HepG2 (cell line): Measurements from ENCODE around the gene RARA. TPM values are rescaled to one million over a fixed set of nuclear protein-coding genes. Genes with fewer than 3 reads are reported as not detected.

Experiments used
- ATAC-seq: fragments of 200-7000 bp; cut with Tn5 transposase; 3 replicates; pipeline ENCODE4 v1.9.1; 2020; ENCODE audit warnings: mild to moderate bottlenecking, moderate library complexity
- BruUV-seq: library from RNA; stranded (reverse); fragments of 400-500 nt; replicated peaks from 2 replicates; lab custom pipeline; 2021; lab: Mats Ljungman, UMichigan
- CTCF ChIA-PET: fragments of 300-600 bp; formaldehyde crosslinking; extraction: SDS; loops from one replicate; lab custom pipeline; 2021; ENCODE audit warnings: low total read pairs, inconsistent platforms, low intra/inter-chr PET ratio; lab: Yijun Ruan, JAX
- POLR2A ChIA-PET: fragments of 350-600 bp; sonication (Branson Sonifier 250); formaldehyde crosslinking; loops from one replicate; lab custom pipeline; 2020; ENCODE audit warnings: antibody characterized with exemption, inconsistent platforms; lab: Yijun Ruan, JAX
- DNase-seq: peaks from one replicate; pipeline ENCODE4 v3.0.0-alpha.2; 2015; ENCODE audit warnings: low spot score
- FAIRE-seq: peaks from 3 replicates; lab custom pipeline; 2011; peaks lifted over from hg19 to GRCh38; lab: Jason Lieb, UNC
- H2AFZ ChIP-seq: one replicate; pipeline ENCODE4 v1.6.1; 2011; ENCODE audit warnings: low read length, inconsistent platforms
- H3K27ac ChIP-seq: fragments of 300-600 bp; 3 replicates; pipeline ENCODE4 v1.8.0; 2011; ENCODE audit warnings: mixed run types, mild to moderate bottlenecking, mixed read lengths, low read length, inconsistent platforms; ENCODE audit not compliant: insufficient read depth; ENCODE audit errors: extremely low read length
- H3K27me3 ChIP-seq, 2 experiments: fragments of 200-600 bp in 1 of 2; 2 replicates in 1 of 2; 3 replicates in 1 of 2; pipeline versions ENCODE4 v1.6.0 to v1.8.0; 2011; ENCODE audit warnings: low read length in 2 of 2, mild to moderate bottlenecking in 2 of 2, moderate library complexity in 2 of 2, inconsistent platforms in 1 of 2; ENCODE audit not compliant: insufficient read depth in 2 of 2, control insufficient read depth in 1 of 2
- H3K36me3 ChIP-seq, 2 experiments: fragments of 200-600 bp in 1 of 2; replicated peaks in 1 of 2; 2 replicates in 1 of 2; 3 replicates in 1 of 2; pipeline versions ENCODE4 v1.5.1 to v1.8.0; 2011; ENCODE audit warnings: low read length in 2 of 2, inconsistent platforms in 1 of 2; ENCODE audit not compliant: insufficient read depth in 2 of 2, control insufficient read depth in 1 of 2
- H3K4me1 ChIP-seq: 2 replicates; pipeline ENCODE4 v1.5.1; 2012; ENCODE audit warnings: low read length, inconsistent platforms; ENCODE audit not compliant: insufficient read depth
- H3K4me2 ChIP-seq: 2 replicates; pipeline ENCODE4 v1.6.0; 2011; ENCODE audit warnings: low read depth, low read length, inconsistent platforms
- H3K4me3 ChIP-seq, 3 experiments: fragments of 200-600 bp in 1 of 3; sonication (generic), shearing (Covaris generic) in 1 of 3; replicated peaks in 1 of 3; 2 replicates each; pipeline ENCODE4 v1.5.1; 2011 to 2016; ENCODE audit warnings: low read length in 3 of 3, inconsistent platforms in 2 of 3, low read depth in 2 of 3, mild to moderate bottlenecking in 2 of 3, control low read depth in 1 of 3, mixed read lengths in 1 of 3; ENCODE audit not compliant: insufficient read depth in 1 of 3
- H3K79me2 ChIP-seq: one replicate; pipeline ENCODE4 v1.6.1; 2011; ENCODE audit warnings: low read length, inconsistent platforms; ENCODE audit not compliant: insufficient read depth
- H3K9ac ChIP-seq: 2 replicates; pipeline ENCODE4 v1.6.0; 2011; ENCODE audit warnings: mild to moderate bottlenecking, low read depth, low read length, inconsistent platforms; ENCODE audit not compliant: insufficient read depth
- H3K9me3 ChIP-seq: 2 replicates; pipeline ENCODE4 v1.5.1; 2012; ENCODE audit warnings: mild to moderate bottlenecking, low read length
- H4K20me1 ChIP-seq: 2 replicates; pipeline ENCODE4 v1.6.0; 2011; ENCODE audit warnings: inconsistent platforms, mild to moderate bottlenecking, low read length, moderate library complexity; ENCODE audit not compliant: insufficient read depth
- BCLAF1 ChIP-seq: fragments of 450-650 bp; IDR thresholded peaks from 2 replicates; pipeline ENCODE4 v1.6.1; 2017; ENCODE audit warnings: mild to moderate bottlenecking
- BORCS8-MEF2B ChIP-seq: sonication (generic); formaldehyde crosslinking; IDR thresholded peaks from 2 replicates; pipeline ENCODE4 v1.8.0; 2022; ENCODE audit warnings: mild to moderate bottlenecking, missing genetic modification reagents
- NFE2L1 ChIP-seq: sonication (generic); formaldehyde crosslinking; IDR thresholded peaks from 2 replicates; pipeline ENCODE4 v1.4.0; 2020; ENCODE audit warnings: missing genetic modification reagents, mild to moderate bottlenecking, borderline replicate concordance
- REXO4 ChIP-seq: sonication (generic); formaldehyde crosslinking; IDR thresholded peaks from 2 replicates; pipeline ENCODE4 v1.8.0; 2022; ENCODE audit warnings: missing genetic modification reagents, mild to moderate bottlenecking, borderline replicate concordance
- U2AF2 ChIP-seq: fragments of 200-400 bp; formaldehyde crosslinking; IDR thresholded peaks from 2 replicates; pipeline ENCODE4 v1.6.1; 2017; ENCODE audit warnings: low read depth, mild to moderate bottlenecking, low read length
- UBTF ChIP-seq: sonication (generic); formaldehyde crosslinking; IDR thresholded peaks from 2 replicates; pipeline ENCODE4 v1.4.0; 2020; ENCODE audit warnings: mild to moderate bottlenecking, missing genetic modification reagents
- ZBTB20 ChIP-seq: sonication (generic); formaldehyde crosslinking; IDR thresholded peaks from 2 replicates; pipeline ENCODE4 v1.8.1; 2023; ENCODE audit warnings: missing genetic modification reagents, low read depth, mild to moderate bottlenecking, borderline replicate concordance
- ZNF263 ChIP-seq: sonication (generic); formaldehyde crosslinking; IDR thresholded peaks from 2 replicates; pipeline ENCODE4 v1.4.0; 2020; ENCODE audit warnings: missing genetic modification reagents
- ZNF572 ChIP-seq: sonication (generic); formaldehyde crosslinking; IDR thresholded peaks from 2 replicates; pipeline ENCODE4 v1.5.1; 2020; ENCODE audit warnings: mild to moderate bottlenecking, missing genetic modification reagents
- ZNF607 ChIP-seq: sonication (generic); formaldehyde crosslinking; IDR thresholded peaks from 2 replicates; pipeline ENCODE4 v1.5.1; 2020; ENCODE audit warnings: missing genetic modification reagents, mild to moderate bottlenecking, borderline replicate concordance
- ZNF614 ChIP-seq: IDR thresholded peaks from 2 replicates; pipeline ENCODE4 v1.6.1; 2018; ENCODE audit warnings: missing biosample characterization, missing genetic modification reagents, inconsistent platforms, borderline replicate concordance
- ZNF687 ChIP-seq: sonication (generic); formaldehyde crosslinking; IDR thresholded peaks from 2 replicates; pipeline ENCODE4 v1.5.1; 2020; ENCODE audit warnings: mild to moderate bottlenecking, missing genetic modification reagents, moderate library complexity
- ZNF746 ChIP-seq: sonication (generic); formaldehyde crosslinking; IDR thresholded peaks from 2 replicates; pipeline ENCODE4 v1.8.0; 2022; ENCODE audit warnings: mild to moderate bottlenecking, missing genetic modification reagents
- WGBS: methylation state at CpG from one replicate; pipeline ENCODE4 v1.1.6; 2017; ENCODE audit warnings: low lambda C conversion rate; 5-methylcytosine and 5-hydroxymethylcytosine counted together
- in situ Hi-C: cut with HindIII; loops from 2 replicates; pipeline ENCODE4 v1.10.0; 2017; ENCODE audit warnings: low pct_unique_long_range_greater_than_20kb; ENCODE audit not compliant: extremely low pct_ligation_motif_present
- intact Hi-C: fragments of 100-400 bp; cut with micrococcal nuclease; formaldehyde crosslinking; loops from one replicate; pipeline ENCODE4 v1.10.0; 2022; ENCODE audit not compliant: unreplicated experiment
- polyA plus RNA-seq, 8 experiments: library from polyadenylated mRNA; depleted of rRNA in 3 of 8; stranded (reverse) in 7 of 8; unstranded in 1 of 8; fragments of >200 nt; fragmentation: Illumina TruSeq in 4 of 8; extraction: Trizol in 4 of 8; gene quantifications; 2 replicates each; pipeline versions ENCODE4 v1.2.1 to v1.2.3, GENCODE V29; 2011 to 2016; ENCODE audit warnings: low read depth in 4 of 8, missing spikeins in 1 of 8, mixed read lengths in 1 of 8; ENCODE audit not compliant: insufficient read depth in 1 of 8
- total RNA-seq, 5 experiments: library from RNA; depleted of rRNA; stranded (reverse); fragments of >200 nt; fragmentation: Illumina TruSeq; extraction: Trizol; gene quantifications; 2 replicates each; pipeline ENCODE4 v1.2.3, GENCODE V29; 2016; ENCODE audit warnings: low read depth in 1 of 5

The RARA gene
- total and polyA plus RNA-seq, 2 of the 13 experiments (the other 11 are each of a cell fraction or from before 2014, with no cell fraction given) = 6.4 to 8.6 TPM

- DNase-seq (no peak), ATAC-seq (no peak), FAIRE-seq (no peak)
- H3K27me3 ChIP-seq = no peaks in the 10 kb centered on the region
- H3K4me1 ChIP-seq = peaks cover 65% of the 10 kb centered on the region
- H3K9ac ChIP-seq = 0 out of 2 replicates have a peak overlapping the region, but pooled peaks have one; percentile 3
- no peaks in the 10 kb centered on the region for H3K9me3 ChIP-seq
- peaks cover 10% of the 10 kb centered on the region for H3K79me2 ChIP-seq
- peak overlapping the region; percentile 22; the same call in 1 of the 2 replicates for H3K4me2 ChIP-seq
- in situ Hi-C loops = loop anchor here (5.0 to 10.0 kb wide), 2 partner anchors 34 to 147 kb away; no protein-coding TSS in a partner anchor
- ChIA-PET POLR2A (interaction anchor here (0.5 to 4.2 kb wide), 15 partner anchors 7 to 200 kb away, joined by 3 to 34 read pairs (median 6); partner anchors contain the start of genes RARA and WIPF2), CTCF (no interaction called here)
- no peaks in the 10 kb centered on the region for H4K20me1 ChIP-seq
- peak overlapping the region; percentile 49 for H3K27ac ChIP-seq
- H2AFZ ChIP-seq = no peak overlapping the region
- intact Hi-C loops = no loop called here
- H3K4me3 ChIP-seq = no peak overlapping the region
- WGBS = 92% methylated on average over 21 of the region's 27 CpGs
- no TSS peak for BruUV-seq
- H3K36me3 ChIP-seq = peaks cover 29 to 38% of the 10 kb centered on the region in 2 experiments
- peak; percentile 23; the same call in 1 of the 2 replicates for TF ChIP-seq ZBTB20 (CRISPR knock-in tag)
- TF ChIP-seq NFE2L1 (CRISPR knock-in tag) = no peak
- no peak for TF ChIP-seq ZNF263 (CRISPR knock-in tag)
- no peak for TF ChIP-seq U2AF2
- TF ChIP-seq ZNF687 (CRISPR knock-in tag) = 0 out of 2 replicates have a peak, but pooled peaks have one; percentile 9
- TF ChIP-seq ZNF614 (CRISPR knock-in tag) = no peak
- 0 out of 2 replicates have a peak, but pooled peaks have one; percentile 7 for TF ChIP-seq UBTF
- TF ChIP-seq BORCS8-MEF2B (CRISPR knock-in tag) = no peak
- no peak for TF ChIP-seq ZNF746 (CRISPR knock-in tag)
- no peak for TF ChIP-seq REXO4
- 0 out of 2 replicates have a peak, but pooled peaks have one; percentile 46 for TF ChIP-seq ZNF607
- 0 out of 2 replicates have a peak, but pooled peaks have one; percentile 67 for TF ChIP-seq ZNF572
- no peak for TF ChIP-seq BCLAF1
Observed at GRCh38 chr17:40351359-40352236, 42.6 kb downstream of the RARA start.
